ENCODE data around the gene PALM2AKAP2. TPM values are rescaled to one million over a fixed set of nuclear protein-coding genes. Genes with fewer than 3 reads are reported as not detected.
A peak's percentile ranks its signal among the peaks of the same experiment; 100 is the strongest.

PALM2AKAP2 gene
- total RNA-seq, 4 donors from 2014 or later, result 1.2 to 3.6 (median 2.6) TPM

GRCh38 chr9:109775516-109775915, 4.5 kb upstream of the PALM2AKAP2 start:
- intact Hi-C loops (cut with DNase I; ENCODE audit: low total_unique reads), result no loop called here
- TF ChIP-seq POLR2A (IDR thresholded peaks at IDR 0.05), result no peak
- no peak for TF ChIP-seq CTCF (IDR thresholded peaks at IDR 0.05)
- WGBS, 2 donors, result 49 to 50% methylated on average over 3 of the region's 3 CpGs

GRCh38 chr9:109776391-109776790, 3.6 kb upstream of the PALM2AKAP2 start:
- no peak for DNase-seq (ENCODE audit: low spot score in 2 of 2)
- no peak for TF ChIP-seq CTCF (IDR thresholded peaks at IDR 0.05)
- 34 to 42% methylated on average over 2 of the region's 2 CpGs for WGBS, 2 donors
- intact Hi-C loops (cut with DNase I; ENCODE audit: low total_unique reads), result no loop called here
- no peak overlapping the region for H3K4me3 ChIP-seq (ENCODE audit: low read depth, poor library complexity, severe bottlenecking)

More at GRCh38 chr9:109775516-109775915, 4.5 kb upstream of the PALM2AKAP2 start:
- DNase-seq (ENCODE audit: low spot score in 2 of 2), result no peak
- H3K4me3 ChIP-seq (ENCODE audit: low read depth, poor library complexity, severe bottlenecking), result no peak overlapping the region

- DNase-seq (ENCODE audit: low spot score in 2 of 2), result no peak
- H3K4me3 ChIP-seq (ENCODE audit: low read depth, poor library complexity, severe bottlenecking), result peak overlapping the region; percentile 49
- WGBS, 2 donors, result 4 to 7% methylated on average over 16 of the region's 16 CpGs
- TF ChIP-seq CTCF (IDR thresholded peaks at IDR 0.05) (no peak), POLR2A (IDR thresholded peaks at IDR 0.05) (no peak)
- intact Hi-C loops (cut with DNase I; ENCODE audit: low total_unique reads), result no loop called here
These were observed 545 bp downstream of the PALM2AKAP2 start for GRCh38 chr9:109780453-109781033.

GRCh38 chr9:109781086-109781485, 1.1 kb downstream of the PALM2AKAP2 start:
- no peak for DNase-seq (ENCODE audit: low spot score in 2 of 2)
- intact Hi-C loops (cut with DNase I; ENCODE audit: low total_unique reads), result no loop called here
- TF ChIP-seq CTCF (IDR thresholded peaks at IDR 0.05) (no peak), POLR2A (IDR thresholded peaks at IDR 0.05) (no peak)
- WGBS, 2 donors, result 45 to 53% methylated on average over 5 of the region's 5 CpGs
- no peak overlapping the region for H3K4me3 ChIP-seq (ENCODE audit: low read depth, poor library complexity, severe bottlenecking)

GRCh38 chr9:109781541-109782197, 1.7 kb downstream of the PALM2AKAP2 start:
- H3K4me3 ChIP-seq (ENCODE audit: low read depth, poor library complexity, severe bottlenecking), result no peak overlapping the region
- 43 to 46% methylated on average over 4 of the region's 4 CpGs for WGBS, 2 donors
- intact Hi-C loops (cut with DNase I; ENCODE audit: low total_unique reads), result no loop called here
- TF ChIP-seq CTCF (IDR thresholded peaks at IDR 0.05), result no peak
- TF ChIP-seq POLR2A (IDR thresholded peaks at IDR 0.05), result no peak
- DNase-seq (ENCODE audit: low spot score in 2 of 2), result peak in 1 of 2 donors; percentile 28

Measured in lower leg skin (tissue), 4 donors.